ENCODE data around the gene MPZL3.

DNA sequence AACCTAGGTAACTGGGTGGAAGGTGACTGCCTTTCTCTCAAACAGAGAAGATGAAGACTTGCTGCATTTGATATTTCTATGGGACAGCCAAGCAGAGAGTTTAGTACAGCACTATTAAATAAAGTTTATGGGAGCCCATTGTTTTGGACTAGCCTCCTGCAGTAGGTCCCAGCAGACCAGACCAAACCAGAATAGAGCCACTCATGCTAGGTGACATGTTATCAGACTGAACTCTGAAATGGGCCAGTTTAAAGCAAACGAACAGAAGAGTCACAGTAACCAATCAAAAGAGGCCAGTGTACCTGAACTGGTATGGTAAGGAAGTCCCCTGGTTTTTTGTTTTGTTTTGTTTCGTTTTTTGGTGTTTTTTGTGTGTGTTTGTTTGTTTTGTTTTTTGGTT lies 19.8 kb upstream of the MPZL3 start:
- TF ChIP-seq, protein P1, sequence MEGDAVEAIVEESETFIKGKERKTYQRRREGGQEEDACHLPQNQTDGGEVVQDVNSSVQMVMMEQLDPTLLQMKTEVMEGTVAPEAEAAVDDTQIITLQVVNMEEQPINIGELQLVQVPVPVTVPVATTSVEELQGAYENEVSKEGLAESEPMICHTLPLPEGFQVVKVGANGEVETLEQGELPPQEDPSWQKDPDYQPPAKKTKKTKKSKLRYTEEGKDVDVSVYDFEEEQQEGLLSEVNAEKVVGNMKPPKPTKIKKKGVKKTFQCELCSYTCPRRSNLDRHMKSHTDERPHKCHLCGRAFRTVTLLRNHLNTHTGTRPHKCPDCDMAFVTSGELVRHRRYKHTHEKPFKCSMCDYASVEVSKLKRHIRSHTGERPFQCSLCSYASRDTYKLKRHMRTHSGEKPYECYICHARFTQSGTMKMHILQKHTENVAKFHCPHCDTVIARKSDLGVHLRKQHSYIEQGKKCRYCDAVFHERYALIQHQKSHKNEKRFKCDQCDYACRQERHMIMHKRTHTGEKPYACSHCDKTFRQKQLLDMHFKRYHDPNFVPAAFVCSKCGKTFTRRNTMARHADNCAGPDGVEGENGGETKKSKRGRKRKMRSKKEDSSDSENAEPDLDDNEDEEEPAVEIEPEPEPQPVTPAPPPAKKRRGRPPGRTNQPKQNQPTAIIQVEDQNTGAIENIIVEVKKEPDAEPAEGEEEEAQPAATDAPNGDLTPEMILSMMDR (IDR thresholded peaks at IDR 0.05) = no peak
- no peak for TF ChIP-seq POLR2A (IDR thresholded peaks at IDR 0.05)
